Measurements from ENCODE around the gene TSPAN18.

Gene TSPAN18

DNA sequence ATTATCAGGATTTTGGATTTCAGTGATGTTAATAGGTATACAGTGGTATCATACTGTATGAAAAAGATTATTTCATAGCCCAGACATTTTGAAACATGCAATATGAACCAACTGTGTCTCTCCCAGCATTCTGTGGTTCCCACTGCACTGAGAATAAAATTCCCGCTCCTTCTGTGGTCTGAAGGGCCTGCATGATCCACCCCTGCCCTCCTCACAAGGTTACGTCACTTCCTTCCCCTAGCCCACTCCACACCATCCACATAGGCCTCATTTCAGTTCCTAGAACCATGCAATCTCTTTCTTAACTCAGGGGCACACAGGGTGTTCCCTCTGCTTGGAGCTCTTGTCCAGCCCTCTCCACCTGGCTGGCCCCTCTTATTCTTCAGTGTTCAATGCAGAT lies 103.1 kb downstream of the TSPAN18 start:
- DNase-seq, result no peak

GRCh38 chr11:44831605-44832394 lies 105.0 kb downstream of the TSPAN18 start:
- DNase-seq, result no peak

DNA sequence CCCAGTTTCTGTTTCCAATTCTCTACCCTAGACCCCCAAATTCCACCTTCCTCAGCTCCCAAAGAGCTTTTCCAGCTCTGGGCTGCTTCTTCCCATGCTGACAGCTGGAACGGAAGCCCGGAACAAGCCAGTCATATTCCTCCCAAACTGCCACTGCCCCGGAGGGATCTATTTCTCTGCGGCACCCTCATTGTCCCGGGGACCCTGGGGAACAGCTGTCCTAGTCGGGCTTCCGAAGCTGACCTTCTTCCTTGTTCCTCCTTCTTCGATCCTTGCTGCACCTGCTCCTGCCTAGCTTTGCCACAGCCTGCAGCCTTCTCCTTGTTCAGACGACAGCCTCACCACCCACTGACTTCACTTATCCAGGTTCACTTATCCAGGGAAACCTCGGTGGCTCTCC lies 105.7 kb downstream of the TSPAN18 start:
- no peak for DNase-seq

GRCh38 chr11:44833221-44833876 lies 106.6 kb downstream of the TSPAN18 start:
- no peak for DNase-seq

- no peak for DNase-seq
These were observed 107.2 kb downstream of the TSPAN18 start for GRCh38 chr11:44833877-44834452.

- no peak for DNase-seq
These were observed 108.1 kb downstream of the TSPAN18 start for GRCh38 chr11:44834846-44835245.

GRCh38 chr11:44835296-44835695 lies 108.5 kb downstream of the TSPAN18 start:
- no peak for DNase-seq

- DNase-seq, result no peak
These were observed 109.2 kb downstream of the TSPAN18 start for GRCh38 chr11:44835938-44836337.

GRCh38 chr11:44837661-44838060 lies 110.9 kb downstream of the TSPAN18 start:
- no peak for DNase-seq

DNA sequence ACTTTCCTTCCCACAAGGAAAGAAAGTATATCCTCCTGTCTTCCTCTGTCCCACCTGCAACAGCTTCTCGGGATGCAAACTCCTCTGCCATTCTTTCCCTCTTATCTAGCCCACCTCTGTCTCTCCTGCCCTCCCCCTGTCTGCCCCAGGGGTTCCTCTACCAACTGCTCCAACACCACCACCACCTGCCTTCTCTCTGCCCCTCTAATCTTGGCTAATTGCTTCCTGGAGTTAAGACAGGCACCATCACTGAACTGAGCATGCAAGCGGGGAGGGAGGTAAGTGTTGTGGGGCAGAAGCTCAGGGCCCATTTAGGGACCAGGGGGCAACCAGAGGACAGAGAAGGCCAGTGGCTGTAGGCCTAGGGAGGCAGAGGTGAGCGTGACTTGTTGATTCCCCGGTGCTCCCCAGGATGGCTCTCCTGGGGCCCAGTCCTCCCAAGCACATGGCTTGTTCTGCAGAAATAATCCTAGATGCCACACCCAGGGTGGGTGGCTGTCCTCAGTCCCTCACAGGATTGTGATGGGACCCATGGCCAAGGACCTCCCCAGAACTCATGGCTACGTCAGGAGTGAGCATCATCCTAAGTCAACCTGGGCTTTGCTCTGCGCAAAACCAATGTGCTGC lies 112.8 kb downstream of the TSPAN18 start:
- DNase-seq, result no peak

- DNase-seq, result no peak
These were observed 113.3 kb downstream of the TSPAN18 start for GRCh38 chr11:44840085-44840478.

GRCh38 chr11:44840521-44841251 lies 113.9 kb downstream of the TSPAN18 start:
- DNase-seq, result no peak

DNA sequence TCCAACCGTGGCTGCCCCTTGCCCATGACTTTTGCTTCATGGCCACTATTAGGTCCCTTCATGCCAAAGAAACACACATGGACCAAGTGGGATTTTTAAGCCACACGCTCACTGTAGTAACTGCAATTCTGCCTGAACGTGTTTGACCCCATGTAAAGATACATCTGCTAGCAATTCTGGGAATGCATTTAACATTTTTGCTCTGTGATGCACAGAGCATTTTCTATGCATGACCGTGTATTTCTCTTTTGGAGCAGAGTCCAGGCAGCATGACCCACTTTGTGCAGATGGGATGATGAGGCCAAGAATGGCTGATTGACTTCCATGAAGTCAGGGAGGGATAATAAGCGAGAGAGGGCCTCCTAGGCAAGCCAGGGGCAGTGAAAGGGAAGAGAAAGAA lies 115.5 kb downstream of the TSPAN18 start:
- no peak for DNase-seq

- no peak for DNase-seq
These were observed 120.1 kb downstream of the TSPAN18 start for GRCh38 chr11:44846852-44847251.

DNA sequence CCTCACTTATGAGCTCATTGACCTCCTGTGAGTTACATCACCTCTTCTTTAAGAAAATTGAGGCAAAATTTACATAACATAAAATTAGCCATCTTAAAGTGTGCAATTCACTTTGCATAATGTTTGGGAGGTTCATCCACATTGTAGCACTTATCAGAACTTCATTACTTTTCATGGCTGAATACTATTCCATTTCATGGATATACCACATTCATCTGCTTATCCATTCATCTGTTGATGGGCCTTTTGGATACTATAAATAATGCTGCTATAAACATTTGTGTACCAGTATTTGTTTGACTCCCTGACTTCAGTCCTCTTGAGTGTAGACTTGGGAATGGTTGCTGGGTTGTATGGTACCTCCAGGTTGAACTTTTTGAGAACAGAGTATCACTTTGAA lies 120.6 kb downstream of the TSPAN18 start:
- DNase-seq, result no peak

GRCh38 chr11:44848203-44848962 lies 121.6 kb downstream of the TSPAN18 start:
- DNase-seq, result no peak

DNA sequence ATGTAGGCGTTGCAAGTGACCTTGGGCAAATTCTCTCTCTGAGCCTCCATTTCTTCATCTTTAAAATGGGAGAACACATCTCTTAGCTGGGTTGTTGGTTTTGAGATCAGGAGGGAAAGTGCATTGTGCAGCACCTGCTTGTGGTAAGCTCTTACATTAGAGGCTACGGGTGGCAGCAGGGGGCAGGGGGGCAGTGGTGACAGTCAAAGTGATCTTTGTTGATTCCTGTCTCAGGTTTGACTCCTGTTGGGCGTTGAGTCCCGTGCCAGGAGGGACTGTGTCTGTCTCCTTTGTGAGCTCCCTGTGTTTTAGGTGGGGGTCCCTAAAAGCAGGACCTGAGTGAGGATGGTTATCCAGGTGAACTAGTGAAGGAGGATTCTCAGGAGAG lies 122.2 kb downstream of the TSPAN18 start:
- no peak for DNase-seq

DNA sequence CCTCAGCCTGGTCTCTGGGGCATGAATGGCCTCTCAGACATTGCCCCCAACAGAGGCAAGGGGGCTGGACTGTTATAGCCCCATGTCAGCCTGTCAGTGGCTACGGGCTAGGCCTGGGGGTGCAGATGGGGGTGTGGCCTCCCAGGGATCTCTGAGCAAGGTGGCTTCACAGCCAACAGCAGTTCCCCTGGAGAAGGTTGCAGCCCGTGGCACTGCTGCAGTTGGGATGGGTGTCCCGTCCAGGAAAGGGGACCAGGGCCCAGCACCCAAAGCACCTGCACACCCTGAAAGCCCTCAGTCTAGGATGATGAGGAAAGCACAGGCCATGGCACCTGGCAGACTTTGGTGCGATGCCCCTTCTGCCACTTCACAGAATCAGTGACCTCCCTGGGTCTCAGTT lies 122.7 kb downstream of the TSPAN18 start:
- DNase-seq, result no peak

DNA sequence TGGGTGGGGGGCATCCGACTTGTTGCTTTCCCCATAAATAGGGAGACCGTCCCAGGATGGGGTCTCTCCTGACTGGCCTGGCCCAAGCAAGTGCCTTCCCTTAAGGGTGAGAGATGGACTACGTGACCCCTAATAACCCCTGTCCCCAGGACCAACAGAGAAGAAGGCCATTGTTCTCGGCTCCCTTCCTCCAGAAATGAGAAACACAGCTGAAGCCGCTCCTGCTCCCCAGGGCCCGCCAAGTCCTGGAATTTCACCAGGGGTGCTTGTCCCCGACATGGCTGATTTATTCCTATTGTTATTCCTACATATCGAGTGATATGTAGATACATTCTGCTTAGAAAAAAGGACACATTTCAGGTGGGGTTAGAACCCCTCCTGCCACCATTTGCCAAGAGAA lies 123.2 kb downstream of the TSPAN18 start:
- no peak for DNase-seq

GRCh38 chr11:44851496-44851895 lies 124.7 kb downstream of the TSPAN18 start:
- no peak for DNase-seq

DNA sequence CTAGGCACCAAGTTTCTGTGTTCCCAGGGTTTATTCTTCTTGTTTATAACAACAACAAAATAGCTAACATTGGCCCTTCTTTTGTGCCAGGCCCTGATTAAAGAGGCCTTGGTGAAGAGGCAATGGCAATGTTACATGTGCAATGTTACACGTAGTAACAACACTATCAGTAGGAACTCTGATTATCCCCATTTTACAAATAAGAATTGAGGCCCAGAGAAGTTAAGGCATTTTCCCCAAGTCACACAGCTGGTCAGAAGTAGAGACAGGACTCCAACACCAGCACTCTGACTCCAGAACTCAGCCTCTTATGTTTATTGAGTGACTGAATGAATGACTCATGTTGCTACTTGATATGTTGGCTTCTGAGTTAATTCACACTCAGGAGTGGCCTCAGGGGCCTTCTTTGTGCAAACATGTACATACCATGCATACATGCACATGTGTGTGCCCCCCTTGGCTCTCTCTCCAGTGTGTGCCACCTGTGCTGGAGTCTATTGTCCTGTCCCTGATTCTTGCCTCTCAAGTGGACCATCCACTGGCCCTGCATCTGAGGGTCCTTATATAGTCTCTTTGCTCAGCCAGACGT lies 125.5 kb downstream of the TSPAN18 start:
- no peak for DNase-seq

GRCh38 chr11:44852952-44853351 lies 126.2 kb downstream of the TSPAN18 start:
- no peak for DNase-seq

Measured in stimulated activated CD4-positive, alpha-beta T cell treated with anti-CD3 and anti-CD28 coated beads, Interleukin-4, amount 100 ng/mL, for 4 hours (primary cell).